GM12801 (cell line): Measurements from ENCODE around the gene PAM.

Experiments
- CTCF ChIP-seq: IDR thresholded peaks from one replicate; pipeline ENCODE4 v1.5.1; 2011; ENCODE audit warnings: control low read depth; ENCODE audit not compliant: insufficient read length; ENCODE audit errors: extremely low read depth

PAM gene

DNA sequence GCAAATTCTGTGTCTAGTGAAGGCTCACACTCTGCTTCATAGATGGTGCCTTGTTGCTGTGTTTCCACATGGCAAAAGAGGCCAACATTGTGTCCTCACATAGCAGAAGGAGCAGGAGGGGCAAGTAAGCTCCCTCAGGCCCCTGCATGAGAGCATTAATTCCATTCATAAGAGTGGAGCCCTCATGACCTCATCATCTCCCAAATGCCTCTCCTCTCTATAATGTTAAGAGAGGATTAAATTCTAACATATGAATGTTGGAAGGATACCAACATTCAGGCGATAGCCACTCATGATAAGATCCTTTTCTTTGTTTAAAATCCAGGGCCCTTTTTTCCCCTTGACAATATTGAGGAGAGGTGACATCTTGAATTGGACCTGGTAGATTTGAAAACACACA, 35.2 kb upstream of the PAM start:
- TF ChIP-seq CTCF: no peak

GRCh38 chr5:102720969-102721368, 34.1 kb upstream of the PAM start:
- TF ChIP-seq CTCF: no peak

- TF ChIP-seq CTCF: no peak
Observed at GRCh38 chr5:102722931-102723330, 32.2 kb upstream of the PAM start.

DNA sequence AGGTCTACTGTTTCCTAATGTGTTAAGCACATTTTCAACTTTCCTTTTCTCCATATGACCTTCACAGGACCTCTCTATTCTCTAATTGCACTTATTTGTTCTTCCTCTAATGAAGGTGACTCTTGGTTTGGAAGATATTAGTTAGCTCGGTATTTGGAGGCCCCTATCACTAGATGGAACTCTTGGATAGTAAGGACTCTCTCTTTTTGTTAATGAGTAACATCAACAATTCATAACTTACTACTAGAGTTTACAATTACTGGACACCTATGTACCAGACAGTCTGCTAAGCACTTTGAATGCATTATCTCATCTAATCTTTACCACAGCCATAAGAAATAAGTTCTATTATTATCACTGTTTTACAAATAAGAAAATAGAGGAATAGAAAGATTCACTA, 23.4 kb upstream of the PAM start:
- TF ChIP-seq CTCF: no peak

DNA sequence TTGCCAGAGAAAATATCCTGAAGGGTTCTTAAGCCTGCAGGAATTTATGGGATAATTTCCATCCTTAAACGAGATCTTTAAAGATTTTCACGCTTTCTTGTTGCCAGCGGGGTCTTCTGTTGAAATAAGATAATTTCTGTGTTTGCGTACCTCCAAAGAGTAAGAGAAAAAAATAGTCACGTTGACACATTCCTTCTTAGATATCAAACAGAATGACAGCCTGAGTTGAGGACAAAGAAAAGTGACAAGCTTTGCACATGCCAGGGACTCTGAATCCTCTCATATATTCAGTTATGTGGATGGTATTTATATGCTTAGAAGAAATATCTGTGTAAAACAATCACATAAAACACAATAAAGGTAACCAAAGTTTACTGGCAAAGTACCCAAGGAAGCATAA, 21.6 kb upstream of the PAM start:
- no peak for TF ChIP-seq CTCF

GRCh38 chr5:102737161-102737560, 17.9 kb upstream of the PAM start:
- TF ChIP-seq CTCF: no peak

DNA sequence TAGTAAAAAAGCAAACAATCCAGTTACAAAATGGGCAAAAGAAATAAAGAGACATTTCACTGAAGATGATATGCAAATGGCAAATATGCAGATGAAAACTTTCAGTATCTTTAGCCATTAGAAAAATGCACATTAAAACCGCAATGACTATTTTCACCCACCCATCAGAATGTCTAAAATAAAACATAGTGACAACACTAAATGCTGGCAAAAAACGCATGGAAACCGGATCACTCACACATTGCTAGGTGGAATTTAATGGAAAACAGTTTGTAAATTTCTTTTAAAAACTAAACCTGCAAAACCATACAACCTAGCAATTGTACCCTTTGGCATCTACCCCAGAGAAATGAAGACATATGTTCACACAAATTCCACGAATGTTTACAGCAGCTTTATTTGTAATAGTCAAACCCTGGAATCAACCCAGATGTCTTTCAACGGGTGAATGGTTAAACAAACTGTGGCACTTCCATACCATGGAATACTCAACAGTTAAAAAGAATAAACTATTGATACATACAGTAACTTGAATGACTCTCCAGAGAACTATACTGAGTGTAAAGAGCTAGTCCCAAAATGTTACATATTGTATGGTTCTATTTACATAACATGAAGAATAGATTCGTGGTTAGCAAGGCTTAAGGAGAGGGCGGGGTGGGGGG, 17.2 kb upstream of the PAM start:
- TF ChIP-seq CTCF: no peak
